GM19043 (cell line): ENCODE measurements around the gene CD300LB.

Experiments
- ATAC-seq: cut with Tn5 transposase; IDR thresholded peaks from one replicate; pipeline ENCODE4 v1.9.1; 2021; ENCODE audit warnings: low read depth; ENCODE audit not compliant: unreplicated experiment

The CD300LB gene

DNA sequence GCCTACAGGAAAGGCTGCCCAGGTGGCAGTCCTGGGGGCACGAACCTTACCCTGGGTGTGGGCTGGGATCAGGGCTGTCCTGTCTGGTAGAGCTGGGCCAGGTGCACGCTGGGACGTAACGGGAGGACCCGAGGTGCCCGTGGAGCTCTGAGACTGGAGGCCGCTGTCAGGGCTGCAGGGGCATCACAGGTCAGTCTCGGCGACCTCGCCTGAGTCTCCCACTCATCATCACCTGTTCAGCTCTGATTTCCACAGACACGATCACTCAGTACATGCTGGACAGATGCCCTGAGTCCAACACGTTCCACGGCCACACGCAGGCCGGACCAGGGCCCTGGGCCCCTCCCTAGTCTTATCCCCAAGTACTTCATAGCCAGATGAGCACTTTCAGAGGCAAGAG lies 19.3 kb upstream of the CD300LB start:
- no peak for ATAC-seq

DNA sequence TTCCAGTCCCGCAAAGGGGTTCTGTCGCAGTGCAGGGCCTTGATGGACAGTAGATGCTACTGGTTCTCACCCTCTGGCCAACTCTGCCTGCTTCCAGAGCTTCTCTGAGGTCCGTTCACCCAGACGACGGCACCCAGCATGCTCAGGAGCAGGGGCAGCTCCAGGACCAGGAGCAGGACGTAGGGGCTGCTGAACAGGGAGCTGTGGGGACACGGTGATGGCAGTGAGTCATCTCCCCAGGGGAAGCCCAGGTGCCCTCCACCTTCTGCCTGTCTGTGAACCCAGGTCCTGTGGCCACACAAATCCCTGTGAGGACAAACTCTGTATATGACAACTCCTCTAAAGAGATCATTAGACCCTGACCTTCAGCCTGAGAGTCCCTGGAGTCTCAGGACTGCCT lies 18.1 kb upstream of the CD300LB start:
- no peak for ATAC-seq

DNA sequence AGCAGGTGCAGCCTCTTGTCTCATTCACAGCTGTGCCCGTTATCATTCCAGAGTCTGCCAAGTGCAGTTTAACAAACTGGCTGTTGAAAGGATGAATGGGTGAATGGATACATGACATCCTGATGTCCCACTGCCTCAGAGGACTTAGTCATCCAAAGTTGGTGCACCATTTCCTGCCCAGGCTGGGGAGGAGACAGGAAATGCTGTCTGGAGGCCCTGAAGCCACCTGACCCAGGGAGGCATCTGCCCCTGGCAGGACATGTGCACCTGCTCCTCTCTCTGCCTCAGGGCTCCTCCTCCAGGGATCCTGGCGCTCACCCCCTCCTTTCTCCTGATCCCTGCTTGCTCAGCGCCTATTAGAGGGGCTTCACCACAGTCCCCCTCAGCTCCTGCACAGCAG lies 16.5 kb upstream of the CD300LB start:
- no peak for ATAC-seq

- no peak for ATAC-seq
Measured at GRCh38 chr17:74547264-74547663, 16.0 kb upstream of the CD300LB start.

DNA sequence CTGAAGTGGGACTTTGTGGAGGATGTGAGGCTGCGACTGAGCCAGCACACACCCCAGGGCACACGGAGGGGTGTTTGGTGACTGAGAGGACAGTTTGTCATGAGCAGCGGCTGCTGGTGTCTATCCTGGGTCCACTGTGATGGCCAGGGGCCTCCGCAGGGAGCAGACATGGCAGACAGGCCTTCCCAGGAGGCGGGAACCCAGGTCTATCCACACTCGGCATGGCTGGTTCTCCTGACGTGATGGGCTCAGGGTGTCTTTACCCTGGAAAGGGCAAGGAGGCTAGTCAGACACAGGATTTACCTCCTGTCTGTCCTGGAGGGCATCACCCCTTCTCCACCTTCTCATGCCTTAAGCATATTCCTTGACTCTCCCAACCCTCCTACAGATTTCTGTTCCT lies 15.3 kb upstream of the CD300LB start:
- ATAC-seq, result no peak

DNA sequence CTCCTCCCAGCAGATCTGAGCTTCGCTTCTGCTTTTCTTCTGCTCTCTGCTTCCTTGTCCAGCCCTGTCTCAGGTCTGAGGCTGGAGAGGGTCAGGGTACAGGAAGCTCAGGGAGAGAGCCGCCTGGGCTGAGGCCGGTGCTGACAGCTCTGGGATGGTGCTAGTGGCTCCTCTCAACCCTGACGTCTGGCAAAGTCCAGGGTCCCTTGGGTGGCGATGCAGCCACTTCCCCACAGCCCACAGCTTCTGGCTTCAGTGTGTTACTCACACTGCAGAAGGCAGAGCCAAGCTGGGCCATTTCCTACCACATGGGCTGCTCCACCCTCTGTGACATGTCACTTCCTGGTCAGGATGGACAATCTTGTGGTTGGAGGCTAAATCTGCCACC lies 14.6 kb upstream of the CD300LB start, which contains the start of gene CD300C:
Gene CD300C, minus strand, starts transcription at position 273 of the 388 bp plus-strand sequence. CDS start 333 bp downstream, outside the sequence.
- ATAC-seq, result no peak

- ATAC-seq, result no peak
Measured at GRCh38 chr17:74544991-74545842, 13.9 kb upstream of the CD300LB start.

DNA sequence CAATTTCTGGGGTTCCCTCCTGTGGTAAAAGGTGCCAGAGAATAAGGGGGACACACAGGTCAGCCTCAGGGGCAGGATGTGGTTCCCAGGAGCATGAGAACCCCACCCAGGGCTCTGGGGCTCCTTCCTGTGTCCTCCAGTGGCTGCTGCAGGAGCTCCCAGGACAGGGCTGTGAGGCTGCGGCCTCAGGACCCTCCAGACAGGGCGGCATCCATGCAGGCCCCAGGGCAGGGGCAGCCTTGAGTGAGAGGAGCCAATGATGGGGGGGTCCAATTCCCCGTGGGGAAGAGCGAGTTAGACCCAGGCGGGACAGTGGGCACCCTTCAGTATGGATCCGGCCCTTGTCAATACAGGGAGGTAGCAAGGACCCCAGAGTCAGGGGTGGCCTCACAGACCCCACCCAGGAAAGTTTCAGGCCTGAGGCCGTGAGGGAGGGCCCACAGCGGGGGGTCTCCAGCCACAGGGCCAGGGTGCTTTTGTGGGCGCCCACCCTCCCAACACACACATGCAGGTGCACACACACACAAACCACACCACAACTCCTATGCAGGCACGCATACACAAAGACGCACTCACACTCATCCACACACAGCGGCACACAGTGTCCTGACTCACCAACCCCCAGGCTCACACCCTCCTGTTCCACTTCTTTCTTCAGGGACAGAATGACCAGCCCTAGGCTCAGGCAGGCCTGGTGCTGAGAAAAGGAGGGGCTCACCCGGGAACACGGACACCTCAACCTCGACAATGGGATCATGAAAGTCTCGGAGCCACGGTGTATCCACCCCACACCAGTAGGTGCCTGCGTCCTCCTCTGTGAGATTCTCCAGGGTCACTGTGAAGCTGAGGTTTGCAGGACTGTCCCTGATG lies 12.9 kb upstream of the CD300LB start:
- ATAC-seq, result no peak

GRCh38 chr17:74543406-74543805 lies 12.1 kb upstream of the CD300LB start:
- ATAC-seq, result no peak

DNA sequence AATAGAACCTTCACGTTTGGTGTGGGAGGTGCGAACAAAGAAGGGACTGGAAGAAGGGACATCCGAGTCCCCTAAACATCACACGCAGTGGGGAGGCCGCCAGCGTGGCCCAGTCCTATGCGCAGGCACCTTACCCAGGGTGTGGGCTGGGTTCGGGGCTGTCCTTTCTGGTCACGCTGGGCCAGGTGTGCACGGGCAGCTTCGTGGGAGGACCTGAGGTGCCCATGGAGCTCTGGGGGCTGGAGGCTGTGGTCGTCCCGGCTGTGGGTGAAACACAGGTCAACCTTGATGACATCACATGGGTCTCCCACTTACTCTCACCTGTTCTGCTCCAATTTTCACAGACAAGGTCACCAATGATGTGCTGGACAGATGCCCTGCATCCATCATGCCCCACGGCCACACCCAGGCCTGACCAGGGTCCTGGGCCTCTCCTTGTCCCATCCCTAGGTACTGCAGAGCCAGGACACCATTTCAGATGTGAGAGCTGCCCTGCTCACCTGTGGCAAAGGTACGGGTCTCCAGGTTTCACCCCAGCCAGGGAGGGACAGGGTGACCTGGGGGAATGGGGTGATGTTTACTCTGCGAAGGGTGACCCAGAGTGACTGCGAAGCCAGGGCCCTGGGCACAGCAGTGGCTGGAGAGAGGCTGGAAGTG lies 11.6 kb upstream of the CD300LB start:
- no peak for ATAC-seq

DNA sequence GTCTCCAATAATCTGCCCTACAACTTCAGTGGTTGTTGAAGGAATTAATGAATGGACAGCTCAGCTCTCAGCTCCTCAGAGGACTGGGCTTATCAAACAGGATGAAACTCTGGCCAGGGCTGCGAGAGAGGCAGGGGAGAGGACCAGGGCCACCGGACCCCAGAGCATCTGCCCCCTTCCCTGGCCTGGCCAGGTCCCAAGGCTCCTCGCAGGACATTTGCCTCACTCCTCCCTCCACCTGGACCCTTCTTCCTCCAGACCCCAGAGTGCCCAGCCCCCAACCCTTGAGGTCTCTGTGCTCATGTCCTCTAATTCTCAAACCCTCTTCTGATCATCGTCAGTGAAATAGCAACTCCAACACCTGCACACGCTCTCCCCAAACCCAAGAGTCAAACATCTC lies 10.9 kb upstream of the CD300LB start:
- ATAC-seq, result no peak

- ATAC-seq, result no peak
Measured at GRCh38 chr17:74541176-74542111, 10.2 kb upstream of the CD300LB start.

DNA sequence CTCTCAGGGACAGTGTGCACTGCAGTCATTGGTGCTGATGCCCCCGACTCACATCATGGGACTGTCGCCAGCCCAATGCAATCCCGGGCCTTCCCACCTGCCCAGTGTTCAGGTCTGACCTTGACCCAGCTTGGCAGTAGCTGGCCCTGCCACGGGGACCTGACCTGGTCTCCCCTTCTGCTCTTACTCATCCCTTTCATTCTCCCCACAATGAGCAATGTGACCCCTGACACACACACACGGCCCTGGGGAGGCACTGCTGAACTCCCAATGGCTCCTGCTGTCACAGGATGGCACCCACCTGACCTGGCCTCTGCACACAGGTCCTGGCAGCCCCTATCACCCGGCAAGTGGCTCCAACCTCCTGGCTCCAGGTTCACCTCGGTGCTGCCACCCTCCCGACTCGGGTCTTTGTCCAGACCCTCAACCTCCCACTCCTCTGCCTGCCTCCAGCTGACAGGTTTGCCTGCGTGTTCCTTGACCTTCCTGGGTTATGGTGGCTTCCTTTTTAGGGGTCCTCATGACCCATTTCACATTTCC lies 8.1 kb upstream of the CD300LB start:
- ATAC-seq, result no peak

GRCh38 chr17:74536890-74537289 lies 5.6 kb upstream of the CD300LB start:
- ATAC-seq, result no peak

- ATAC-seq, result no peak
Measured at GRCh38 chr17:74532115-74532514, 840 bp upstream of the CD300LB start.

GRCh38 chr17:74530831-74531150 lies 484 bp downstream of the CD300LB start:
- no peak for ATAC-seq

DNA sequence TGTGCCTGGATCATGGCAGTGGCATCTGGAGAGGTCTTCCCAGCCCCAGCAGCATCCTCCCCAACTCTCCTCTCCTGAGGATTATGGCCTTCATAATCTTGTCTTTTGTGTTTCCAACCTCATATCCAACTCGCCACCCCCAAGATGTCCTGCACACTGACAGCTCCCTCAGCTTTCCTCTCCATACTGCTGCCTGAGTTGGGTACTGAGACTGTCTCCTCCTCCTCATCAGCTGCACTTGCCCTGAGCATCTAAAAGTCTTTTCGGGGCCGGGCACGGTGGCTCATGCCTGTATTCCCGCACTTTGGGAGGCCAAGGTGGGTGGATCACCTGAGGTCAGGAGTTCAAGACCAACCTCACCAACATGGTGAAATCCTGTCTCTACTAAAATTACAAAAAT lies 2.0 kb downstream of the CD300LB start:
- ATAC-seq, result no peak

GRCh38 chr17:74528491-74529199 lies 2.6 kb downstream of the CD300LB start:
- ATAC-seq, result peak; percentile 74

GRCh38 chr17:74527756-74528155 lies 3.5 kb downstream of the CD300LB start:
- ATAC-seq, result no peak
